ENCODE results near the gene SAXO2. TPM values are rescaled to one million over a fixed set of nuclear protein-coding genes. Genes with fewer than 3 reads are reported as not detected.
"Not testable (repeated sequence)": the region's sequence is repeated elsewhere in the genome, so short reads cannot be mapped to it uniquely, and the experiment has no call there.

The SAXO2 gene
- total and polyA plus RNA-seq, 3 experiments from 2014 or later, result 0.97 to 1.9 (median 1.6) TPM

DNA sequence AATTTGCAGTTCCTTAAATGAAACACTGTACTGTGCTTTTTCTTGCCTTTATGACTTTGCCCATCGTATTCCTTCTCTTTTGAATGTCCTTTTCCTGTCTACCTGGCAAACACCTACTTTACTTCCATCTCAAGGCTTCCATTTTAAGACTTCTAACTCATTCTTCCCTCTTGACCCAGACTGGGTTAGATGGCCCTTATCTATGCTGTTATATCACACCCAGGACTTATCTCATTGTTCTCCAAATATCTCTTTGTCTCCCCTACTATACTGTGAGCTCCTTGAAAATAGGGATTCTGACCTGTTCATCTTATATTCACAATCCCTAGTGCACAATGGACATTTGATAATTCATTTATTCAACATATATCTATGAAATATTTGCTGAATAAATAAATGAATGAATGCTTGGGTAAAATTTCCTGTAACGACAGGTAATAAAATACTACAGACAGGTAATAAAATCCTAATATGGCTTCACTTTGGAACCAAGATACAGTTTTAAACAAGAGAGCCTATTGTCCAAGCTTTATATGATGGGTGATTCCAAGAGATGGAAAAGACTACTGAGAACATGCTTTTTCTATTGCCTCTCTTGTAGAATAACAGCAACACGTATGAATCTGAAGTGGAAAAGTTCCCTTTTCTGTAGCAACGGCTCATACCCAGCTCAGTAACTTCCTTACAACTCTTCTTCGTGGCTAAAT is 22.8 kb upstream of the SAXO2 start:
- no peaks in the 10 kb centered on the region for H3K9me3 ChIP-seq (ENCODE audit: low read length)
- Mint-ChIP-seq H3K36me3 (peaks cover 11 to 69% (median 29%) of the 10 kb centered on the region in 3 donors), H3K27ac (peak overlapping the region in 1 of 8 donors; percentile 24), H3K4me3 (no peak overlapping the region), H3K4me1 (peaks cover 4 to 20% (median 9%) of the 10 kb centered on the region in 3 donors), H3K9me3 (no peaks in the 10 kb centered on the region), H3K27me3 (no peaks in the 10 kb centered on the region)
- H3K27ac ChIP-seq (ENCODE audit: low read depth, low read length), result no peak overlapping the region
- no peaks in the 10 kb centered on the region for H3K27me3 ChIP-seq (ENCODE audit: insufficient read depth, low read length, poor library complexity, severe bottlenecking)
- no peaks in the 10 kb centered on the region for H3K4me1 ChIP-seq (ENCODE audit: insufficient read depth, low read length)
- no peak overlapping the region for H3K4me3 ChIP-seq (ENCODE audit: low read length)
- H3K36me3 ChIP-seq (ENCODE audit: insufficient read depth, low read length), result peaks cover 14% of the 10 kb centered on the region
- DNase-seq, result no peak
- CTCF ChIA-PET, result no interaction called here
- POLR2A ChIA-PET, result no interaction called here

DNA sequence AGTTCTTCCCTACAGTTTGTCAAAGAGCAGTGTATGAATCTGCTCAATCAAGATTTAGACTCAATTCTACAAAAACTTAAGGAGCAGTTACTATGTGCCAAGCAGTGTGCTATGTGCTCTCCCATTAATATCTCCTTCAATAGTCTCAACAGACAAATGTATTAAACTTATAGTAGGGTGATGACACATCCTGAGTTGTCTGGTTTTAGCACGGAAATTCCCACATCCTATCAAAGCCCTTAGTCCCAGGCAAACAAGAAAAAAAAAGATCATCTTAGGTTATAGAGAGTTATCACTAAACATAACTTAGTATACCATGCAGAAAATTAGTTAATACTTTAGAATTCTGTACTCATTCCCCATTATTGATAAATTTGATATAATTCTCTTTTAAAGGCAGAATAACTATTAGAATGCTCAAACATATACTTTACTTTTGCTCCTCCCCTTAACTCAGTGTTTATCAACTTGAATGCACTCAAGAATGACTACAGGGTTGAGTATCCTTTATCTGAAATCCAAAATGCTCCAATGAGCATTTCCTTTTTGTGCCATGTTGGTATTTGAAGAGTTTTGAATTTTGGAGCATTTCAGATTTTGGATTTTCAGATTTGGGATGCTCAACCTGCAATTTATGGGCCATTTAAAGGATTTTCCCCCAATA is 20.6 kb upstream of the SAXO2 start:
- Mint-ChIP-seq H3K36me3 (peaks cover 11 to 72% (median 30%) of the 10 kb centered on the region in 3 donors), H3K4me1 (peaks cover 6 to 27% (median 14%) of the 10 kb centered on the region in 3 donors), H3K27ac (peak overlapping the region in 3 of 8 donors; percentile 6 to 48 (median 47))
- H3K4me1 ChIP-seq (ENCODE audit: insufficient read depth, low read length); POLR2A ChIA-PET; CTCF ChIA-PET; H3K9me3 Mint-ChIP-seq; H3K4me3 Mint-ChIP-seq; H3K27ac ChIP-seq (ENCODE audit: low read depth, low read length); H3K27me3 Mint-ChIP-seq; H3K9me3 ChIP-seq (ENCODE audit: low read length); DNase-seq; H3K4me3 ChIP-seq (ENCODE audit: low read length); H3K27me3 ChIP-seq (ENCODE audit: insufficient read depth, low read length, poor library complexity, severe bottlenecking): not testable (repeated sequence)
- H3K36me3 ChIP-seq (ENCODE audit: insufficient read depth, low read length), result peaks cover 14% of the 10 kb centered on the region

DNA sequence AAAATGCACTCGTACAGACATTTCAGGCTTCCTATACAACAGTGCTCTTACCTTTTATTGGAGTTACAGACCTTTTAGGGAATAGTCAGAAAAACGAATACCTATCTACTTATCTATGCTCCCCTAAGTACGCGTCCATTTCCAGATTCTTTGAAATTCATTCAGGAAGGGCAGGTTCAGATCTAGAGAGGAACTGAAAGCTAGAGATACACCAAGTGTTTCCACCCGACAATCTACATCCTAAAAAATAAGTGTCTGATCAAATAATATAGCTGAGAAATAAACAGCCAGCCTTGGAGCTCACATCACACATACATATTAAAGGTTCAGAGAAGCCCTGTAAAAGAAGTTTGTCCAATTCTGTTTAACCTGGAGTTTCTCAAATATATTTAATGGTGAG is 19.0 kb upstream of the SAXO2 start:
- H3K4me1 ChIP-seq (ENCODE audit: insufficient read depth, low read length); DNase-seq; H3K9me3 Mint-ChIP-seq; H3K4me3 ChIP-seq (ENCODE audit: low read length); H3K27ac Mint-ChIP-seq; CTCF ChIA-PET; POLR2A ChIA-PET; H3K27me3 Mint-ChIP-seq; H3K4me3 Mint-ChIP-seq; H3K27ac ChIP-seq (ENCODE audit: low read depth, low read length); H3K27me3 ChIP-seq (ENCODE audit: insufficient read depth, low read length, poor library complexity, severe bottlenecking); H3K9me3 ChIP-seq (ENCODE audit: low read length): not testable (repeated sequence)
- H3K36me3 ChIP-seq (ENCODE audit: insufficient read depth, low read length), result peaks cover 14% of the 10 kb centered on the region
- Mint-ChIP-seq H3K36me3 (peaks cover 11 to 70% (median 35%) of the 10 kb centered on the region in 3 donors), H3K4me1 (peaks cover 4 to 22% (median 16%) of the 10 kb centered on the region in 3 donors)

DNA sequence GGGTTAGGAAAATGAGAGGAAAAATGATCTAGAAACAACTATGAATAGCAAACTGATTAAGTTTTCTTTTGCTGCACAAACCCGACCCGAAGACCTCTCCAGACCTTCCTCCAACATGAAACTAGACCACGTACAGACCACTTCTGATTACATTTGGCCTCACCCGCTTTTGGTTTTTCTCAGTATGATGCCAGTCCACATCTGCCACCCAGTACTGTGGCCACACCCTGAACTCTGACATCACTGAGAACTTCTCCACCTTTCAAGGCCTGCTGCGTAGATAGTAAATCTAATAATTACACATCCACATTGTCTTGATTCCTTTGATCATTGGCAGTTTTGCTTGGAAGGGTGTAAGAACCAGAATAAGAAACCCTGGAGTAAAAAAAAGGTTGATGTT is 16.7 kb upstream of the SAXO2 start:
- H3K4me3 ChIP-seq (ENCODE audit: low read length); H3K27me3 Mint-ChIP-seq; H3K9me3 ChIP-seq (ENCODE audit: low read length); POLR2A ChIA-PET; H3K4me3 Mint-ChIP-seq; H3K36me3 ChIP-seq (ENCODE audit: insufficient read depth, low read length); H3K9me3 Mint-ChIP-seq; CTCF ChIA-PET; H3K27ac Mint-ChIP-seq; H3K27ac ChIP-seq (ENCODE audit: low read depth, low read length); H3K4me1 ChIP-seq (ENCODE audit: insufficient read depth, low read length); DNase-seq; H3K27me3 ChIP-seq (ENCODE audit: insufficient read depth, low read length, poor library complexity, severe bottlenecking): not testable (repeated sequence)
- Mint-ChIP-seq H3K4me1 (peaks cover 4 to 19% (median 16%) of the 10 kb centered on the region in 3 donors), H3K36me3 (peaks cover 3 to 58% (median 22%) of the 10 kb centered on the region in 3 donors)

DNA sequence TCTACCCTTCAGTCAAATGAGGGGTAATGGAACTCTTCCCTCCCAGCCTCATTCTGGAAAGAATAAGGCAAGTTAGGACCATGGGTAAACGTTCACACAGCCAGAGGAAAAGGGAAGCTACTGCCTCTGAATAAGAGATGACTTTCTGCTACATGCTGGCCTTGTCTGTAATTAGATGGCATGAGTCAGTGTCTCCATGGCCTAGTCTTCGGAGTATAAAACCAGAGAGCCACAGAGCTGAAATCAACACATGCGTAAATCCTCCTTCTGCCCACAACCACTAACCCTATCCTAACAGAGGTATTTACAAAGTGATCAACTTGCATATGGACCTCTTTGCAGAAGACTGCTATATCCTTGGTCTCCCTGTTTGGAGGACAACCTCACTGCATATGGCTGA is 14.4 kb upstream of the SAXO2 start:
- H3K27me3 ChIP-seq (ENCODE audit: insufficient read depth, low read length, poor library complexity, severe bottlenecking); H3K4me3 Mint-ChIP-seq; H3K4me1 ChIP-seq (ENCODE audit: insufficient read depth, low read length); H3K27ac Mint-ChIP-seq; CTCF ChIA-PET; DNase-seq; H3K36me3 ChIP-seq (ENCODE audit: insufficient read depth, low read length); H3K9me3 Mint-ChIP-seq; POLR2A ChIA-PET; H3K4me3 ChIP-seq (ENCODE audit: low read length); H3K27me3 Mint-ChIP-seq; H3K9me3 ChIP-seq (ENCODE audit: low read length); H3K27ac ChIP-seq (ENCODE audit: low read depth, low read length): not testable (repeated sequence)
- Mint-ChIP-seq H3K4me1 (peaks cover 2 to 13% (median 7%) of the 10 kb centered on the region in 3 donors), H3K36me3 (peaks cover 5 to 64% (median 24%) of the 10 kb centered on the region in 3 donors)

DNA sequence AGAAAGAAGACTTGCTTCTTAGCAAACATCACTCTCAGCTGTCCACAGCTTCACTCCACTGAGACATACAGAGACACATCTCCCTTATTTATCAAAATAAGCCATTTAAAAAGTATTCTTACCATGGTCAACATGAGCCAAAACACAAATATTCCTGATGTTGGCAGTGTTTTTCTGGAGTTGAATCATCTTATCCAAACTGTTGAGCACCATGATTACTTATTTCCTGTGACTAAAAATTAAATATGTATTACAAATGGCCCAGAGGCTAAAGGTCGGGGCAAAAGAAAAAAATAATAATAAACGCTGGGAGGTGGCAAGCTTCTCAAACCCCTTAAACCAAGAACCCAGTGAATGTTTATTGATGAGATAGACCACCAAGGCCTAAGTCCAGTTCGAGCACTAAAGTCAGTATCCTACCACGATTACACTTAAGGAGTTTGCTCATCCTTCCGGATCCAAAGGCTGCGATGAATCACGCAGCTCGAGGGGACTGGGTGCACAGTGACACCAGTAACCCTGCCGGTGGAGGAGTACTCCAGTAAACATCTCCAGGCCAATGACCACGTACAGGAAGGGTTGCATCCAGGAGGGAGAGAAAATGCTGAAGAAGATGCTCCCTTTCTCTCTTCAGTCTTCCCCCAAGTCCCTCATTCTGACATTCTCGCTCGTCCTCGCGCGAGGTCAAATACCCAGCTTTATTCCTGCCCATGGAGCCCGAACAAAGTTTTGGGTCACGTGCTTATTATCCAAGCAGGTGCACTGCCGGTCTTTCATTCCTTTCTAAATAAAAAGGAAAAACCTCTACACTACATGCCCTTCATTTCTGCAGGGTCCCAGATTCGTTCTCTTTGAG is 824 bp upstream of the SAXO2 start:
- CTCF ChIA-PET, result interaction anchor here (1.4 kb wide), 1 partner anchor 19 kb away, joined by 5 read pairs; no protein-coding TSS in a partner anchor
- not testable (repeated sequence) for H3K9me3 Mint-ChIP-seq
- peak overlapping the region; percentile 64 for H3K27ac ChIP-seq (ENCODE audit: low read depth, low read length)

DNA sequence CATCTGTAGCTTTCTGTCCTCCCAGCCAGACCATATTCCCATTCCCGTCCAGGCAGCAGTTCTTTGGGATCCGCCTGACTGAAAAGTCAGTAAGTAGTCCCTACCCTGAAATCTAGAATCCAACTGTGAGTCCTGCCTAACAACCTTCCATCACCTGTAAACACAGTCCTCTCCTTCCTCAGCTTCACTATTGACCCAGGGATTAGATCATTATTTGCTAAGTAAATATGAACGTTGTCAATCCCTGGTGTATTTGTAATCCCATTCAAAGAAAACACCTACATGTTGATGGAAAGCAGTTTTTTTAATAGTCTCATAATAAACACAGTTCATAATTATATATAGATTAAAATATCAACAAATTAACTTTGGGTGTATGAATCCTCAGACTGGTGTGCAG is 732 bp downstream of the SAXO2 start:
- Mint-ChIP-seq H3K36me3 (peaks cover 0 to 20% (median 8%) of the 10 kb centered on the region in 3 donors), H3K4me3 (peak overlapping the region; percentile 89 to 97 (median 94)), H3K27me3 (no peaks in the 10 kb centered on the region), H3K4me1 (peaks cover 24 to 39% (median 32%) of the 10 kb centered on the region in 3 donors), H3K27ac (peak overlapping the region; percentile 87 to 96 (median 92)), H3K9me3 (no peaks in the 10 kb centered on the region)
- peak overlapping the region; percentile 78 for H3K4me3 ChIP-seq (ENCODE audit: low read length)
- peak overlapping the region; percentile 64 for H3K27ac ChIP-seq (ENCODE audit: low read depth, low read length)
- no peaks in the 10 kb centered on the region for H3K27me3 ChIP-seq (ENCODE audit: insufficient read depth, low read length, poor library complexity, severe bottlenecking)
- ChIA-PET POLR2A (no interaction called here), CTCF (interaction anchor here (1.4 kb wide), 1 partner anchor 17 kb away, joined by 5 read pairs; no protein-coding TSS in a partner anchor)
- no peaks in the 10 kb centered on the region for H3K9me3 ChIP-seq (ENCODE audit: low read length)
- no peaks in the 10 kb centered on the region for H3K36me3 ChIP-seq (ENCODE audit: insufficient read depth, low read length)
- H3K4me1 ChIP-seq (ENCODE audit: insufficient read depth, low read length), result peaks cover 19% of the 10 kb centered on the region
- no peak for DNase-seq

More for the DNA sequence above, 824 bp upstream of the SAXO2 start:
- peak in 2 of 5 donors; percentile 2 to 6 for DNase-seq
- Mint-ChIP-seq H3K36me3 (peaks cover 0 to 31% (median 11%) of the 10 kb centered on the region in 3 donors), H3K4me1 (peaks cover 24 to 39% (median 32%) of the 10 kb centered on the region in 3 donors), H3K4me3 (peak overlapping the region; percentile 89 to 97 (median 94)), H3K27ac (peak overlapping the region; percentile 22 to 98 (median 94))
- peak overlapping the region; percentile 78 for H3K4me3 ChIP-seq (ENCODE audit: low read length)
- H3K36me3 ChIP-seq (ENCODE audit: insufficient read depth, low read length); POLR2A ChIA-PET; H3K27me3 Mint-ChIP-seq; H3K9me3 ChIP-seq (ENCODE audit: low read length); H3K27me3 ChIP-seq (ENCODE audit: insufficient read depth, low read length, poor library complexity, severe bottlenecking): not testable (repeated sequence)
- H3K4me1 ChIP-seq (ENCODE audit: insufficient read depth, low read length), result peaks cover 19% of the 10 kb centered on the region

Data from CD8-positive, alpha-beta memory T cell (primary cell).